Astrocyte (in vitro differentiated cells and primary cell): ENCODE data around the gene IGDCC3.

ENCODE experiments used
- EZH2 ChIP-seq: IDR thresholded peaks from 2 replicates; pipeline ENCODE4 v1.6.1; 2012; ENCODE audit warnings: mild to moderate bottlenecking, low read length, inconsistent platforms; ENCODE audit not compliant: insufficient read depth
- TF ChIP-seq, protein P1 (sequence below): IDR thresholded peaks from 2 replicates; pipeline ENCODE4 v1.5.1; 2011; ENCODE audit warnings: low read depth, mild to moderate bottlenecking, inconsistent platforms, low read length, moderate library complexity; ENCODE audit not compliant: insufficient read depth

GRCh38 chr15:65408324-65409035 is 30.7 kb upstream of the IGDCC3 start:
- TF ChIP-seq, protein P1, sequence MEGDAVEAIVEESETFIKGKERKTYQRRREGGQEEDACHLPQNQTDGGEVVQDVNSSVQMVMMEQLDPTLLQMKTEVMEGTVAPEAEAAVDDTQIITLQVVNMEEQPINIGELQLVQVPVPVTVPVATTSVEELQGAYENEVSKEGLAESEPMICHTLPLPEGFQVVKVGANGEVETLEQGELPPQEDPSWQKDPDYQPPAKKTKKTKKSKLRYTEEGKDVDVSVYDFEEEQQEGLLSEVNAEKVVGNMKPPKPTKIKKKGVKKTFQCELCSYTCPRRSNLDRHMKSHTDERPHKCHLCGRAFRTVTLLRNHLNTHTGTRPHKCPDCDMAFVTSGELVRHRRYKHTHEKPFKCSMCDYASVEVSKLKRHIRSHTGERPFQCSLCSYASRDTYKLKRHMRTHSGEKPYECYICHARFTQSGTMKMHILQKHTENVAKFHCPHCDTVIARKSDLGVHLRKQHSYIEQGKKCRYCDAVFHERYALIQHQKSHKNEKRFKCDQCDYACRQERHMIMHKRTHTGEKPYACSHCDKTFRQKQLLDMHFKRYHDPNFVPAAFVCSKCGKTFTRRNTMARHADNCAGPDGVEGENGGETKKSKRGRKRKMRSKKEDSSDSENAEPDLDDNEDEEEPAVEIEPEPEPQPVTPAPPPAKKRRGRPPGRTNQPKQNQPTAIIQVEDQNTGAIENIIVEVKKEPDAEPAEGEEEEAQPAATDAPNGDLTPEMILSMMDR = no peak
- no peak for TF ChIP-seq EZH2
